GM18499 (cell line): Measurements from ENCODE around the gene MAP3K7CL.

Source experiments
- ATAC-seq: cut with Tn5 transposase; IDR thresholded peaks from one replicate; pipeline ENCODE4 v1.9.1; 2021; ENCODE audit warnings: moderate number of reproducible peaks; ENCODE audit not compliant: insufficient read depth, unreplicated experiment

The MAP3K7CL gene

DNA sequence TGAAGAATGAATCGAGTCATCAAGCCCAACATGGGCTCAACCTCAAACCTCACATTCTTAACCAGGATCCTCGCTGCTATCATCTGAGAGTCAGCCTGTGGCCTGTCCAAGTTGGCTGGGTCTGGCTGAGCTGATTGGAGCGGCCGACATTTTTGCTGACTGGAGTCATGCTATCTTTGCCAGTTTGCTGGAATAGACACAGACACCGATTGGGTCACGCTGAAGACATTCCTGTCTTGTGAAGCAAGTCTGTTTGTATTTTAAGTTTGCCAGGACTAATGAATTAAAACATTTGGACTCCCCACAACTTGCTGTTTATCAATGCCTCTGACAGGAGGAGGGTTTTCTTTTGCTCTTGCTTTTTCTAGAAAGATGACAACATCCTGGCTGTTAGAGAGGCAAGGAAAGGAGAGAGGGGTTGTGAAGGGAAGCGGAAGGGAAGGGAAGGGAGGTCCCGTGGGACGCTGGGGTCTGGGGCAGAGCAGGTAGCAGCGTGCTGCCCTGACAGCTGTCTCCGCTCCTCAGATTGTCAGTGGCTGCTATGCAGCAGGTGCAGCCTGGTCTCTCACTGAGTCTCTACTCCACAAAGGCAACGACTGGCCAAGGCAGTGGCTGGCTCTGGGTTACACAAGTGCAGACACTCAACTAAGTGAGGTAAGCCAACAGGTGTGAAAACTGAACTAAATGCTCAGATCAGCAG lies at the start of gene MAP3K7CL:
MAP3K7CL (plus strand) TSS at position 375 of the 700 bp plus-strand sequence. CDS start 2,701 bp downstream, outside the sequence.
- ATAC-seq, result no peak

DNA sequence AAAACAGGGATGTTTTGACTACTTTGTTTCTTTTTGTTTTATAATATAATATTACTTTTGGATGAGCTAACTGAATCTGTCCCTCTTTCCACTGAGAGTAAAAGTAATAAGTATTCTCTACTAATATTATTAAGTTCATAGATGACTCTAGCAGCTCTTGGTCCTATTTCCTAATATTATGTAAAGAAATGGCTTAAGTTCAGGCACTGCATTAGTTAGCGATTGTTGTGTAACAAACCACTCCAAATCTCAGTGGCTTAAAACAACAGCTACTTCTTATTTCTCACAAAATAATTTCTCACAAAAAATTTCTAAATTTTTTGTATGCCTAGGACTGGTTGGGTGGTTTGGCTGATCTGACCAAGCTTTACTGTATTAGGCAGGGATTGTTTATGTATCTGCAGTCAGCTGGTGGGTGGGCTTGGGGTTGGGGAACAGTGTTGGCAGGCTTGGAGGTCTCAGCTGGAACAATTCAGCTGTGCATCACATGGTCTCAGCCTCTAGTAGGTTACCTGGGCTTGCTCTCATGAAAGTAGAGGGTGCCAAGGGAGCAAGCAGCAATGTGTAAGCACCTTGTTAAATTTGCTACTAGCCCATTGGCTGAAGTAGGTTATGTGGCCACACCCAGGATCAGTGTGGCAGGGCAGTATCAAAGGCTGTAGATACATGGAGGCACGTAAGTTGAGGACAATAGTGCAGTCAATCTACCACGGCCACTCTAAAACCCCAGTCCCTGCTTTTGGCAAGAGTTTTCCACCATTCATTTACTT lies 48.2 kb upstream of the MAP3K7CL start:
- no peak for ATAC-seq

- ATAC-seq, result no peak
Measured at GRCh38 chr21:29083306-29083705, 47.1 kb upstream of the MAP3K7CL start.

GRCh38 chr21:29084372-29084771 lies 46.1 kb upstream of the MAP3K7CL start:
- ATAC-seq, result no peak

DNA sequence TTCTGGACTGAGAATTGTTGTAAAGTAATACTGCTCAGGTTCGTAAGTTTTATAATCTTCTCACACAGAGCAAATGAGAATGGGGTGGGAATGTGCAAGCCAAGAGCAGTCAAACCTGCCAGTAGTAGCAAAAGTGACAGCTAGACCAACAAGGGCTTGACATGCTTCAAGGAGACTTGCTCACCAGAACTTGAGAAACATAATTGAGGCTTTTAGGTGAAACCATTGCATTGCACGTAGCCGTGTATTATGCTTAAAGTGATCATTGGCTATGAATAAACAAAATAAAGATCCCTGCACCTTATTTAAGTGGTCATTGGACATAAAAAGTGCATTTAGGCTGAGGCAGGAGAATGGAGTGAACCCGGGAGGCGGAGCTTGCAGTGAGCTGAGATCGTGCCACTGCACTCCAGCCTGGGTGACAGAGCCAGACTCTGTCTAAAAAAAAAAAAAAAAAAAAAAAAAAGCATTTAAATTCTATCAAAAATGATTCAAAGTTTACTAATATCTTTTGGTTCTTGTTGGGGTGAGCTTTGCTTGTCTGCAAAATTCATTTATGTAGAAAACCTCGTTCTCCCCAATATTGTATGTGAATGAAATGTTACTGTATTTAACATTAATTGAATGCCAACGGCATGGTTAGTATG lies 45.2 kb upstream of the MAP3K7CL start:
- ATAC-seq, result no peak

- no peak for ATAC-seq
Measured at GRCh38 chr21:29091033-29091432, 39.4 kb upstream of the MAP3K7CL start.

- no peak for ATAC-seq
Measured at GRCh38 chr21:29092102-29092959, 38.1 kb upstream of the MAP3K7CL start.

DNA sequence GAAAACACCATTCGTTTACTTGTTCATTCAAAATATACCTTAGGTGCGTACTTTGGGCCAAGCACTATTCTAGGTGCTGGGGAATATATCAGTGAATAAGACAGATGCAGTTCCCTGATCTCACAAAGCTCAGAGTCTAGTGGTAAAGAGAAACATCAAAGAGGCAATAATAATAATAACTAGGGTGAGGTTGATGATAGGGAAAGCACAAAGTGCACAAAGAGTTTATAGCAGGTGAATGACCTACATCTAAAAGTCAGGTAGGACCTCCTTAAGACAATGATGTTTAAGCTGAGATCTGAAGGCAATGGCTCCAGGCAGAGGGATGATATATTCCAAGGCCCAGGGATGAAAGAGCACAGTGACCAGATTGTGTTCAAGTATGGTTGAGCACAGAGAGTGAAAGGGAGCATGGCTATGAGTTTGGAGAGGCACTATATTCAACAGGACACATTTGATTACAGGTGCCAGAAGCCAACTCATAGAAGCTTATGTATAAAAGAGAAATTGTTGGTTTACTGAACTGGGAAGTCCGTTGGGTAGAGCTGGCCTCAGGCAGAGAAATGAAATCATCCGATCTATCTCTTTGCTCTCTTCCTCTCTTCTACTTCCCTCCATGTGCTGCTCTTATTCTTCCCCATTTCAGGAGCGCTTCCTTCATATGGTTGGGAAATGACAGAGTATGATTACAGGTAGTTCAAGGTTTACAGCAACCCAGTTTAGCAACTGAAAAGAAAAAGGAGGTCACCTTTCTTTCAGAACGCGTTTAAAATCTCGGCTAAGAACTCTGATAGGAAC lies 34.0 kb upstream of the MAP3K7CL start:
- ATAC-seq, result no peak

- no peak for ATAC-seq
Measured at GRCh38 chr21:29098156-29098555, 32.3 kb upstream of the MAP3K7CL start.

- ATAC-seq, result no peak
Measured at GRCh38 chr21:29102791-29103257, 27.6 kb upstream of the MAP3K7CL start.

- ATAC-seq, result no peak
Measured at GRCh38 chr21:29104239-29104708, 26.2 kb upstream of the MAP3K7CL start.

DNA sequence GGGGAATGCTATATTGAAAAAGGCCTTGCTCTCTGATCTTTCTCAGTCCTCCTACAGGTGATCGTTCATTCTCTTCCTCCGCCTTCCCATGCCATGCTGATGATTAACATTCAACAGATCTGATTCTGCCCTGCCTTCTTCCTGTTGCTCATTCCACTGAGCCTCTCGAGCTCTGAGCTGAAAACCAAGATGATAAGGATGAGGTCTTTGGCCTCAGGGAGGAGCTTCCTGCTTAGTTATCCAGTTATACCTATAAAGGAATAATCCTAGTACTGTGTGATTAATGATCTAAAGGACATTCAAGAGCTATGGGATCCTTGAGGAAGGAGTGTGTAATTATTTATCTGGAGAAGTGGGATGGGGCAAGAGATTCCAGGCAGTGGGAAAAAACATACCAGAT lies 25.2 kb upstream of the MAP3K7CL start:
- no peak for ATAC-seq

GRCh38 chr21:29114765-29115500 lies 15.5 kb upstream of the MAP3K7CL start:
- ATAC-seq, result no peak

DNA sequence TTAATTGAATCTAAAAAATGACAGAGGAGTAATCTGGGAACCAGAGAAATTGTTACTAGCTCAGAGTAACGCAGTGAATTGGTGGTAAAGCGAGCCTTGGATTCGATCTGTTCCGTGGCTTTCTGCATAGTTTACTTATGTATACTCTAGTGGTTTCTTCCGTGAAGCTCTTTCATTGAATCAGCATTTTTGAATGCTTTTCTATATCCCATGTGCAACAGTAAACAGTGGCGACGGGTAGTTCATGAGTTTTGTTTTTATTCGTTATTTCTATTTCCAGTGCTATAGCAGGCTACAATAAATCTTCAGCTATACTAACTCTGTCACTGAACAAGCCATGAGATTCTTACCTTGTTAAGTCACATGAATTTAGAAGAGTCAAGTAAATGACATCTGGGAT lies 14.5 kb upstream of the MAP3K7CL start:
- no peak for ATAC-seq

- no peak for ATAC-seq
Measured at GRCh38 chr21:29117372-29117955, 13.0 kb upstream of the MAP3K7CL start.

- peak; percentile 61 for ATAC-seq
Measured at GRCh38 chr21:29121759-29122158, 8.7 kb upstream of the MAP3K7CL start.

DNA sequence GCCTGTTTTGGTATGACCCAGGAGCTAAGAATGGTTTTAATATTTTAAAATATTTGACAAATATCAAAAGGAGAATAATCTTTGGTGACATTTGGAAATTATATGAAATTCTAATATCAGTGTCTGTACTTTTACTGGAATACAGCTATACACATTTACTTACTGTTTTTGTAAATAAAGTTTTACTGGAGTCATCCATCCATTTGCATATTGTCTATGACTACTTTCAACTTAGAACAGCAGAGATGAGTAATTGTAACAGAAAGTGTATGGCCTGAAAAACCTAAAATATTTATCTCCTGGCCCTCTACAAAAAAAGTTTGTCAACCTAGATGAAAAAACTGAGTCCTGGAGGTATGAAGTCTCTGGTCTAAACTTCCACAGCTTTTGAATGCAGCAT lies 5.8 kb upstream of the MAP3K7CL start:
- ATAC-seq, result no peak

GRCh38 chr21:29125191-29125590 lies 5.3 kb upstream of the MAP3K7CL start:
- peak; percentile 64 for ATAC-seq
